Spinal cord (tissue), 10 donors: ENCODE results near the gene UBE2D2. TPM values are rescaled to one million over a fixed set of nuclear protein-coding genes. Genes with fewer than 3 reads are reported as not detected.

ENCODE experiments used
- DNase-seq, 6 donors: peaks; one replicate each; pipeline versions ENCODE4 v3.0.0 to v3.0.0-alpha.2; 2013 to 2015; ENCODE audit warnings: low spot score in 6 of 6, low read depth in 4 of 6
- H3K27ac ChIP-seq: one replicate; pipeline ENCODE4 v1.5.1; 2013; ENCODE audit warnings: low read depth, low read length, control low read depth
- H3K27me3 ChIP-seq: one replicate; pipeline ENCODE4 v1.6.1; 2013; ENCODE audit warnings: low read length; ENCODE audit not compliant: control insufficient read depth, insufficient read depth
- H3K36me3 ChIP-seq: one replicate; pipeline ENCODE4 v1.6.1; 2013; ENCODE audit warnings: low read length; ENCODE audit not compliant: control insufficient read depth, insufficient read depth
- H3K4me1 ChIP-seq: one replicate; pipeline ENCODE4 v1.6.1; 2013; ENCODE audit warnings: low read length; ENCODE audit not compliant: control insufficient read depth, insufficient read depth
- H3K4me3 ChIP-seq: one replicate; pipeline ENCODE4 v1.5.1; 2013; ENCODE audit warnings: low read depth, low read length, control low read depth
- H3K9me3 ChIP-seq: one replicate; pipeline ENCODE4 v1.6.1; 2013; ENCODE audit warnings: low read length; ENCODE audit not compliant: control insufficient read depth, insufficient read depth
- WGBS: methylation state at CpG from one replicate; pipeline ENCODE4 v1.1.5; 2013; ENCODE audit warnings: missing lambda C conversion rate; ENCODE audit not compliant: insufficient coverage; 5-methylcytosine and 5-hydroxymethylcytosine counted together
- polyA plus RNA-seq, 2 donors: library from polyadenylated mRNA; unstranded; fragments of 120-200 nt; gene quantifications; one replicate each; pipeline ENCODE4 v1.2.1, GENCODE V29; 2013; ENCODE audit not compliant: insufficient read length in 2 of 2
- total RNA-seq, 2 donors: library from RNA; depleted of rRNA in 1 of 2; stranded (reverse); fragments of 120-200 nt in 1 of 2; fragments of >200 nt in 1 of 2; gene quantifications; one replicate each; pipeline versions ENCODE4 v1.2.3 to v1.2.4, GENCODE V29; 2013 to 2014
- donor health status: healthy.

UBE2D2 gene
- total and polyA plus RNA-seq, 4 donors: 108 to 185 (median 140) TPM

- DNase-seq: peak in 2 of 6 donors; percentile 60 to 63
- no peaks in the 10 kb centered on the region for H3K9me3 ChIP-seq
- 34% methylated on average over 10 of the region's 12 CpGs for whole genome bisulfite sequencing
- peak overlapping the region; percentile 85 for H3K27ac ChIP-seq
- no peaks in the 10 kb centered on the region for H3K36me3 ChIP-seq
- H3K27me3 ChIP-seq: no peaks in the 10 kb centered on the region
- H3K4me1 ChIP-seq: peaks cover 71% of the 10 kb centered on the region
- H3K4me3 ChIP-seq: no peak overlapping the region
Measured at GRCh38 chr5:139638736-139639618, 77.8 kb downstream of the UBE2D2 start.

- Histone ChIP-seq H3K36me3 (no peaks in the 10 kb centered on the region), H3K9me3 (no peaks in the 10 kb centered on the region), H3K4me3 (no peak overlapping the region), H3K27ac (peak overlapping the region; percentile 85), H3K4me1 (peaks cover 71% of the 10 kb centered on the region), H3K27me3 (no peaks in the 10 kb centered on the region)
- 45% methylated on average over 10 of the region's 11 CpGs for WGBS
- peak in 2 of 6 donors; percentile 55 to 79 for DNase-seq
Measured at GRCh38 chr5:139639619-139640380, 78.7 kb downstream of the UBE2D2 start.

GRCh38 chr5:139640421-139641115 is 79.4 kb downstream of the UBE2D2 start:
- H3K4me3 ChIP-seq: no peak overlapping the region
- H3K27me3 ChIP-seq: no peaks in the 10 kb centered on the region
- 74% methylated on average over 12 of the region's 13 CpGs for WGBS
- H3K36me3 ChIP-seq: no peaks in the 10 kb centered on the region
- no peaks in the 10 kb centered on the region for H3K9me3 ChIP-seq
- H3K4me1 ChIP-seq: peaks cover 66% of the 10 kb centered on the region
- H3K27ac ChIP-seq: no peak overlapping the region
- no peak for DNase-seq

GRCh38 chr5:139641116-139642080 is 80.3 kb downstream of the UBE2D2 start:
- H3K27ac ChIP-seq: no peak overlapping the region
- H3K4me3 ChIP-seq: no peak overlapping the region
- 72% methylated on average over 3 of the region's 6 CpGs for WGBS
- no peaks in the 10 kb centered on the region for H3K36me3 ChIP-seq
- no peaks in the 10 kb centered on the region for H3K27me3 ChIP-seq
- no peaks in the 10 kb centered on the region for H3K9me3 ChIP-seq
- DNase-seq: no peak
- peaks cover 63% of the 10 kb centered on the region for H3K4me1 ChIP-seq

- peaks cover 64% of the 10 kb centered on the region for H3K4me1 ChIP-seq
- no peak for DNase-seq
- no peaks in the 10 kb centered on the region for H3K36me3 ChIP-seq
- H3K27me3 ChIP-seq: no peaks in the 10 kb centered on the region
- H3K4me3 ChIP-seq: no peak overlapping the region
- H3K9me3 ChIP-seq: no peaks in the 10 kb centered on the region
- H3K27ac ChIP-seq: no peak overlapping the region
- no CpG with 5 or more reads among the region's 7 CpGs for WGBS
Measured at GRCh38 chr5:139642213-139642612, 81.1 kb downstream of the UBE2D2 start.

GRCh38 chr5:139642891-139643871 is 82.0 kb downstream of the UBE2D2 start:
- no peak overlapping the region for H3K27ac ChIP-seq
- no peaks in the 10 kb centered on the region for H3K27me3 ChIP-seq
- WGBS: 32% methylated on average over 11 of the region's 16 CpGs
- H3K36me3 ChIP-seq: no peaks in the 10 kb centered on the region
- DNase-seq: no peak
- peaks cover 63% of the 10 kb centered on the region for H3K4me1 ChIP-seq
- H3K4me3 ChIP-seq: no peak overlapping the region
- H3K9me3 ChIP-seq: no peaks in the 10 kb centered on the region

- Histone ChIP-seq H3K4me1 (peaks cover 55% of the 10 kb centered on the region), H3K4me3 (no peak overlapping the region), H3K27ac (no peak overlapping the region), H3K36me3 (no peaks in the 10 kb centered on the region), H3K9me3 (no peaks in the 10 kb centered on the region), H3K27me3 (no peaks in the 10 kb centered on the region)
- WGBS: 82% methylated on average over 5 of the region's 5 CpGs
- no peak for DNase-seq
Measured at GRCh38 chr5:139644001-139644456, 82.9 kb downstream of the UBE2D2 start.
